Measurements from ENCODE around the gene TMEM132C.

- no peak for TF ChIP-seq CTCF (IDR thresholded peaks at IDR 0.05)
- no peak for TF ChIP-seq POLR2A (IDR thresholded peaks at IDR 0.05)
These were observed 116.5 kb downstream of the TMEM132C start for GRCh38 chr12:128383357-128383937.

All from esophagus squamous epithelium (tissue), 4 donors.